Activated CD4-positive, alpha-beta T cell treated with anti-CD3 and anti-CD28 coated beads, Interleukin-2, amount 50 U/mL, for 16 hours (primary cell): ENCODE measurements around the gene LOXL4.
A peak's percentile ranks its signal among the peaks of the same experiment; 100 is the strongest.
"Not testable (repeated sequence)": the region's sequence is repeated elsewhere in the genome, so short reads cannot be mapped to it uniquely, and the experiment has no call there.

Experiments used
- DNase-seq: peaks from one replicate; pipeline ENCODE4 v3.0.0-alpha.2; 2020

LOXL4 gene

DNA sequence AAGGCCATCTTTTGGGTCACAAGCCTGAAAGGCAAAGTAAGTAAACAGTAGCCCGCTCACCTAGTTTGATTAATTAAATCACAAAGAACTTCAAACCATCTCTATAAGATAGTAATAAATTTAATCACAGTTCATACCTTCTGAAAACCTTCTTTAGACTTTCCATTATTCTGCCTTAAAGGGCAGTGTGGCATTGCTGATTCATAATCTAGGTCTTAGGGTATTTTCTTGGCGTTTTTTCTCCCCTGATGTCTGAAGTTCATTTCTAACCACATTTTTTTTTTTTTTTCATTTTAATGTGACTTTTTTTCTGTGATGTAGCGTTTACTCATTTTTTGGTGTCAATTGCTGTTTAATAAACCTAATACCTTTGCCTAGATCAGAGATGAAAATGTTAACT, 27.5 kb downstream of the LOXL4 start:
- no peak for DNase-seq

DNA sequence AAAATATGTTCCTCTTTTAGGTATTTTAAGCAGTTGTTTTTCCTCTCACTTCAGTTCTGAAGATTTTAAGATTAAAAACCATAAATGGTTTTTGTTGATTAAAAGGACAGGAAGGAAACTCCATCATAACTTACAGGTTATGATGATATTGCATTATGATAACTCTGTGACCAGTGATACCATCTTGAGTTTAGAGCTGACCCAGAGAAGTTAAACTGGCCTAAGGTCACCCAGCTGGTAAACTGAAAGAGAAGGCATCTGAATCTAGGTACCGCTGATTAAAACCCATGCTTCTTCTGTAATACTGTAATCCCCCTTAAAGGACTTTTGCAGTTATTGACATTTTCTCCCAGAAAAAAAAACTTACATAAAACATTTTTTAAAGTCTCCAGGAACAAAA, 29.6 kb downstream of the LOXL4 start:
- DNase-seq, result no peak

DNA sequence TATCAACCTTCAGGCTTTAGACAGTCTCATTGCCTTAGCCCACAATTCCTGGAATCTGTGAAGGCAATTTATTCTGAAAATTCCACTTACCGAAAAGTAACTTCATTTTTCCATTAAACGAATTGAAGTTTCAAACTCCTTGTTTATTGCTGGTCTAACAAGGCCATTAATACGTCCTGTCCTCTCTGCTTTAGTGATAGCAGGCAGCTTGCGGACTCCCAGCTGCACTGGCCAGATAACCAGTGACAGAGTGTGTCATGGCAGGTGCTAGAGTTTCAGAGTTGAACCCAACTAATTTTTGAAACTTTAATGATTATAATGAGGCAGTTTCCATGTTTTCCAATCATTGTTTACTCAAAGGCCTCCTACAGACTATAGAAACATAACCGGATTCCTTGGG, 31.1 kb downstream of the LOXL4 start:
- no peak for DNase-seq

DNA sequence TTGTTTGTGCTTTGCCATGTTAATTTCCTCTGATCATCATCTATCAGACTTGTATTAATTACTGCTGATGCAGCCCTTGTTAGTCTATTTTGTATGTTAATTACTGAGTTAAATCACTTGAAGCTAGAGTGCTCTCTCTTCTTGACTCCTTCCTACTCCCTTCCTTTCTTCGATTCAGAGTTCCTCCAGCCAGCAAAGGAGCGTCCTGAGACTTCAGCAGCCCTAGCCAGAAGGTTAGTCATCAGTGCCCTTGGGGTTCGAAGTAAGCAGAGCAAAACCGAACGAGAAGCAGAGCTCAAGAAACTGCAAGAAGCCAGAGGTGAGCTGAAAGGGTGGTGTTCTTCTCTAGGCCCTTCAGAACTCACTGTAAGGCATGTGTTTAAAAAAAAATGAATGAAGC, 32.1 kb downstream of the LOXL4 start:
- no peak for DNase-seq

DNA sequence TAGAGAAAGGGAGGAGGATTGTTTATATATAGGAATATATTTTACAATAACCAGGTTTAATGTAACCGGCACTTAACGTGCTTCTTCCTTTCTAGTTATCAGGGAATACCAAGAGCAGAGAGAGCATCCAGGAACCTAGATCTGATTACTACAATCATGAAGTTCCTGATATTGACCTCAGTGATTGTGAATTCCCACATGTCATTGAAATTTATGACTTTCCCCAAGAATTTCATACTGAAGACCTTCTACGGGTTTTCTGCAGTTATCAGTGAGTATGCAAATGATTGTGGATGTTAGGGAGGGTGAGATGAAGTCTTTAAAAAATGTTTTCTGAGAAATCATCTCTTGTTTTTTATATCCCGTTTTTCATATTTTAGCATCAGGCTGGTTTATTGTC, 36.6 kb downstream of the LOXL4 start:
- DNase-seq, result no peak

DNA sequence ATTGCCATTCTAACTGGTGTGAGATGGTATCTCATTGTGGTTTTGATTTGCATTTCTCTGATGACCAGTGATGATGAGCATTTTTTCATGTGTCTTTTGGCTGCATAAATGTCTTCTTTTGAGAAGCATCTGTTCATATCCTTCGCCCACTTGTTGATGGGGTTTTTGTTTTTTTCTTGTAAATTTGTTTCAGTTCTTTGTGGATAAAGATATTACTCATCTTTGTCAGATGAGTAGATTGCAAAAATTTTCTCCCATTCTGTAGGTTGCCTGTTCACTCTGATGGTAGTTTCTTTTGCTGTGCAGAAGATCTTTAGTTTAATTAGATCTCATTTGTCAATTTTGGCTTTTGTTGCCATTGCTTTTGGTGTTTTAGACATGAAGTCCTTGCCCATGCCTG, 39.7 kb downstream of the LOXL4 start:
- DNase-seq, result not testable (repeated sequence)

DNA sequence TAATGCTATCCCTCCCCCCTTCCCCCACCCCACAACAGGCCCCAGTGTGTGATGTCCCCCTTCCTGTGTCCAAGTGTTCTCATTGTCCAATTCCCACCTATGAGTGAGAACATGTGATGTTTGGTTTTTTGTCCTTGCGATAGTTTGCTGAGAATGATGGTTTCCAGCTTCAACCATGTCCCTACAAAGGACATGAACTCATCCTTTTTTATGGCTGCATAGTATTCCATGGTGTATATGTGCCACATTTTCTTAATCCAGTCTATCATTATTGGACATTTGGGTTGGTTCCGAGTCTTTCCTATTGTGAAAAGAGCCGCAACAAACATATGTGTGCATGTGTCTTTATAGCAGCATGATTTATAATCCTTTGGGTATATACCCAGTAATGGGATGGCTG, 40.3 kb downstream of the LOXL4 start:
- DNase-seq, result not testable (repeated sequence)

DNA sequence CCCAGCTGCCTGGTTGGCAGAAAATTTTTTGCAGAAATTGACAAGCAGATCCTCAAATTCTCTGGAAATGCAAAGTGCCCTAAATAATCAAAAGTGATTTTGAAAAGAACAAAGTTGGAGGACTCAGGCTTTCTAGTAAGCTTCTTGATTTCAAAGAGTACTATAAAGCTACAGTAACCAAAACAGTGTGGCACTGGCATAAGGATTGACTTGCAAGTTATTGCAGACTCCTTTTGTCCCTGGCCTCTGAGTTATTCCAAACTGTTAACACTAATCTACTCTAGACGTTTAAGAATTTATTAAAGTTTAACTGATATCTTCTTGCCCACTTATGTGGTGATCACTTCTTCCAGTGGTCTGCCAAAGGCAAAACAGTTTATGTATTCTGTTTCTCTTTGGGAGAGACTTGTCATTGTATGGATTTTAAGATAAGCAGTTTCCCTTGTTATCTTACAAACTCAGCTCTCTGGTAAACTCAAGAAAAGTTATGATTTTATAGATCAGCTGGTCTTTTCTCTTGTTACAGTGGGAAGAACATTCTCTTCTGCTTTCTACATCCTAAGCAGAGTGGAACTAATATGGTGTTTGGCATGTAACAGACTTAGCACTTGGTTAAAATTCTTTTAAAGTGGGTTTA, 41.4 kb downstream of the LOXL4 start:
- no peak for DNase-seq

DNA sequence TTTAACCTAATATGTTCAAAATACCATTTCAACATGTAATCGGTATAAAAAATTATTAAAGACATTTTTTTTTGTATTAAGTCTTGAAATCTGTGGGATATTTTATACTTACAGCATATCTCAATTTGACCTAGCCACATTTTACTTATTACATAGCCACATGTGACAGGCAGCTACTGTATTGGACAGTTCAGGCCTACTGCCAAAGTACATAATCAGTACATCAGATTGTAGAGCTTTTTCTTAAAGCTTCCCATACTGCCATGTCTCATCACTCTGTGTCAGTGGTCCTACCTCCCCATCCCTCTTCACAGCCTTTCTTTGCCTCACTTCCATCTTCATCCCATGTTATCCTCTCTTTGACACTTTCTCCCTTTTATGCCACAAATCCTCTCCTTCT, 43.0 kb downstream of the LOXL4 start:
- no peak for DNase-seq

DNA sequence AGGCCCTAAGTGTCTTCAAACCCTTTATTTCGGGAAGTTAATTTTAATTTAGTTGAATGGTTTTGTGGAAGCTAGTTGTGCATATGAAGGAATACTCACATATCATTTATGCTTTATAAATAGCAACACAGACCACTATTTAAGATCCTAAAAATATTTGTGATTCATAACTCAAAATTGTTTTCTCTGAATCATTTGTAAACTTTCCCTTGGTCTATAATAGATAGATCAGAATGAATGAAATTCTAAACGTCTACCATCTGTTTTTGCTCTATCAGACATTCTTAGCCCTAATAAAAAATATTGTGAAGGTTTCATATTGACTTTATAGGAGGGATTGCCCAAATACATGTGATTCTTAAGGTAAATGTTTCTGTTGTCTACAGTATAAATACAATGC, 43.5 kb downstream of the LOXL4 start:
- no peak for DNase-seq

DNA sequence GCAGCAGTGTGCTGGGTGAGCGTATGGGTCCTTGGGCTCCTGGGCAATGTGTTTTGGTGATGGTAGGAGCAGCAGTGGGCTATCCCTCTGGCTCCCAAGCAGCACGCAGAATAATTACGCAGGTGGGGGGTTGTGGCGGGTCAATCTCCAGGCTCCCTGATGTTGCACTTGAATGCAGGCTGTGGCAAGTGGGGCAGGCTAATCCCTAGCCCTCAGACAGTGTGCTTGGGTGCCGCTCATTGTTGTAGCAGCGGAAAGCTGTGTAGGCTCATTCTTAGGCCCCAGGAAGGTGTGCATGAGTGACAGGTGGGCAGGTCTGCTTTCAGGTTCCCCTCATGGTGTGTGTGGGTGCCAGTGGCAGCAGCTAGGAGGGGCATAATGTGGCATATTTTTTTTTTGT, 44.1 kb downstream of the LOXL4 start:
- no peak for DNase-seq

DNA sequence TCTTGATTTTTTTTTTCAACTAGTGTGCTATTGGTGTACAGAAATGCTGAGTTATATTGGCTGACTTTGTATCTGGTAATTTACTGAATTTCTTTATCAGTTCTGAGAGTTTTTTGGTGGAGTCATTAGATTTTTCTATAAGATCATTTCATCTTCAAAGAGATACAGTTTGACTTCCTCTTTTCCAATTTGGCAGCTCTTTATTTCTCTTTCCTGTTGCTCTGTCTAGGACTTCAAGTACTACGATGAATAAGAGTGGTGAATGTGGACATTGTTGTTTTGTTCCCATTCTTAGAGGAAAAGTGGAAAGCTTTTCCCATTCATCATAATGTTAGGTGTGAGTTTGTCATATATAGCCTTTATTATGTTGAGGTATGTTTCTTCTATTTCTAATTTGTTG, 50.2 kb downstream of the LOXL4 start:
- DNase-seq, result no peak

DNA sequence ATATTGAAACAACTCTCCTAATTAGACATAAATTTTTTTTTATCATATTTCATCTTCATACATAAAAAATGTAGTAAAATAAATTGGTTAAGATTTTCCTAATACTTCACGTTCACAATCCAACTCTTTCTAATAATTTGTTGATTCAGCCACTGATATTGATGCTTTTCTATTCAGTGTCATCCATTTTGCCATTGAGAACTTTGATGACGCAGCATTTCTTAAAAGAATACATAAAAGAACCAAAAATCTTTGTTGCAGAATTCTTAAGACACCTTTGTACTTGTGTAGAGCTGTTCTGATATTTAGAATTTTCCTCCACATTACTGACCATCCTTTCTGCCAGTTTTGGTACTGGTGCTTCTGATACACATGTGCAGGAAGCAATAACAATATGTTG, 52.6 kb downstream of the LOXL4 start:
- no peak for DNase-seq

DNA sequence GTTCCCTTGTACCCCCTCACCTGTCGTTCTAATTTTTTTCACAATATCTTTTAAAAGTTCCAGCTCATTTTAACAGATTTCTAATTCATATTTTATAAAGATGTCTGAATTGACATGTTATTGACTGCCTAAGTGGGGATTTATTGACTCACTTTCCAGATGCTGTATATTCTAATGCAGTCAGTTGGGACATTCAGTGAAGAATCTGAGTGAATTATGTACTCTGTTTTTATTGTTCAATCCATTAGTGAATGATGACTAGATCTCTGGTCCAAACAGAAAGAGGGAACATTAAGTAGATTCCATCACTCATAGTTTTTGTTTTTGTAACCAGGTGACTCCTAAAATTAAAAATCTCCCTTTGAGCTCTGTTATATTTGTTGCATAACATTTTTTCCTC, 54.3 kb downstream of the LOXL4 start:
- DNase-seq, result no peak

DNA sequence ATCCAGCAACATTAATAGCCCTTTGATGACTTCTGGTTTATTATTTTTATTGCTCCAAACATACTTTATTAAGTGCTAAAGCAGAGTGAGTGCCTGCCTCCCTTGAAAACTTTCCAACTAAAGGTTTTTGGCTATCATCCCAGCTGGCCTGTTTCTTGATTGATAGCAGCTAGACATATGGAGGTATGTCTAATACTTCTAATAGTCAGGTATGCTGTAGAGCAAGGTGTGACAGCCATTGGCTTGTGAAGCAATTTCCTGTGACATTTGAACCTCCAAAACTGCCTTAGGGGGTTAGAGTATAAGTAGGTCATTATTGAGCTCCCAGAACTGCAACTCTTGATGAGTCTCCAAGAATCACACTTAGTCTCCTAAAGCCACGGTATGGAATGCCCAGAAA, 55.8 kb downstream of the LOXL4 start:
- no peak for DNase-seq

DNA sequence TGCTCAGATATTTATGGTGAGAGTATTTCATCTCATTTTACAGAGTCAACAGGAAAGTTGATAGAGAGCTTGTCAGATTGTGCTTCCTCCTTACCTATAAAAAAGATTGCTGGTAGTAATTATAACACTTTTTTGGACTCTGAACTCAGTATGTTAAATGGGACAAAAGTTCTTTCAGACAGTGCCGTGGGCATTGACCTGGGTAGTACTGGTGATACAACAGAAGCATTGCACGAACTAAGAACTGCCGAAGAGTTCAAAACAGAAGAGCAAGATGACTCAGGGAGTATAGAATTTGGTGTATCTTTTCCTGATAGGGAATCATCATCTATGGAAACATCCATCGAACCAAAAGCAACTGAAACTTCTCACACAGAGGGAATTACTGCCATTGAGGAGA, 58.6 kb downstream of the LOXL4 start:
- DNase-seq, result peak; percentile 18

DNA sequence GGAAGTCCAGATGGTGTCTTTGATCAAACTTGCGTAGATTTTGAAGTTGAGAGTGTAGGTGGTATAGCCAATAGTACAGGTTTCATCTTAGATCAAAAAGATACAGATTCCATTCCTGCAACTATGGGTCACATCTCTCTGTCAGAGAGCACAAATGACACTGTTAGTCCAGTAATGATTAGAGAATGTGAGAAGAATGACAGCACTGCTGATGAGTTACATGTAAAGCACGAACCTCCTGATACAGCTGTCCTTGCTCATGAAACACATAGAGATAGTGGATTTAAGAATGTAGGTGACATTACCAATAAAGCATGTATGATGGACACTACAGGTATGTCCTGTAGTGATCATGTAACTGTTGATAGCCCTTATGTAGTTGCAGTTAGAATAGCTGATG, 59.1 kb downstream of the LOXL4 start:
- peak; percentile 9 for DNase-seq

DNA sequence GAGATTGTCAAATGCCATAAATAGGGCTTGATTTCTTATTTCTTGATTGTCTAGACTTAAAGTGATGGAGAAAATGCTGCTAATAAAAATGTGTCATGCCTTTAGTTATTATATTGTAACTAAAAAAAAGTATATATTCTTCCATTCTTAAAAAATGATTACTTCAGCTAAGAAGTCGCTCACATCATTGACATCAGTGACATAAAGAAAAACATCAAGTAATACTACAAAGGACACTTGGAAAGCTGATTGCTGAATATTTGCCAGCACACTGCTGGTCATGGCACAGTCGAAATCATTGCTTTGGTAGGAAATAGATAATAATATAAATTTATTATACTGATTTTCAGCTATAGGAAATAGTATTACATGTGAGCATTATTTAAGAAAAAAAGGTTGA, 62.6 kb downstream of the LOXL4 start:
- DNase-seq, result no peak

DNA sequence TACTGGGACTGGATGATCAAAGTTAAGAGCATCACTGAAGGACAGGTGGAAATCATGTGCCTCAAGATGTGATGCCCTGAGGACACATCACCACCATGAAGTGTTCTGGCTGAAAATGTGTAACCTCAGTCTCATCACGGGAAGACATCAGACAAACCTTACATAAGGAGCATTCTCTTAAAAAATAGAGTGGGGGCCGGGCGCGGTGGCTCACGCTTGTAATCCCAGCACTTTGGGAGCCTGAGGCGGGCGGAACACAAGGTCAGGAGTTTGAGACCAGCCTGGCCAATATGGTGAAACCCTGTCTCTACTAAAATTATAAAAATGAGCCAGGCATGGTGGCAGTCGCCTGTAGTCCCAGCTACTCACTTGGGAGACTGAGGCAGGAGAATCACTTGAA, 65.6 kb downstream of the LOXL4 start:
- no peak for DNase-seq

DNA sequence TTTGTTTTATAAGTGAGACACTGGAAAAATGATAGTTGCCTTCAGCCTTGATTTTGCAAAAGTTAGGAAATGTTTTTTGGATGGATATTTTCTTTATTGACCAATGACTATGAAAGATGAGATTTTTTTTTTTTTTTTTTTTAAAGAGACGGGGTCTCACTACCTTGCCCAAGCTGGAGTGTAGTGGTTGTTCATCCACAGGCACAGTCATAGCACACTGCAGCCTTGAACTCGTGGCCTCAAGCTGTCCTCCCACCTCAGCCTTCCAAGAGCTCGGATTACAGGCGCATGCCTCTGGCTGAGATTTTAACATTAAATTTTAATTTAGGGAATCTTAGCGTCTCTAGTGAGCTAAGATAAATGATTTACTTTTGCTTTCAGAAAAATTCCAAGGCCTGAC, 66.2 kb downstream of the LOXL4 start:
- DNase-seq, result no peak
